Thyroid gland (tissue), 4 donors: Measurements from ENCODE around the gene SLC31A1. TPM values are rescaled to one million over a fixed set of nuclear protein-coding genes. Genes with fewer than 3 reads are reported as not detected.
"Not testable (repeated sequence)": the region's sequence is repeated elsewhere in the genome, so short reads cannot be mapped to it uniquely, and the experiment has no call there.

ENCODE experiments used
- DNase-seq, 2 donors: peaks; one replicate each; pipeline ENCODE4 v3.0.0-alpha.2; 2019
- H3K27ac ChIP-seq, 3 donors: fragments of 200-600 bp; sonication (generic); 1 replicate in 2 of 3; 2 replicates in 1 of 3; pipeline ENCODE4 v1.5.1; 2016 to 2019; ENCODE audit warnings: mild to moderate bottlenecking in 1 of 3, moderate library complexity in 1 of 3
- H3K27me3 ChIP-seq: fragments of 200-600 bp; sonication (generic); one replicate; pipeline ENCODE4 v1.5.1; 2019
- H3K36me3 ChIP-seq, 2 donors: fragments of 200-600 bp; sonication (generic); one replicate each; pipeline ENCODE4 v1.5.1; 2016 to 2019
- H3K4me1 ChIP-seq, 2 donors: fragments of 200-600 bp; sonication (generic); one replicate each; pipeline ENCODE4 v1.5.1; 2017 to 2019
- H3K4me3 ChIP-seq, 3 donors: fragments of 200-600 bp; sonication (generic); replicated peaks in 1 of 3; 1 replicate in 2 of 3; 2 replicates in 1 of 3; pipeline ENCODE4 v1.5.1; 2016; ENCODE audit warnings: mild to moderate bottlenecking in 1 of 3
- H3K9me3 ChIP-seq: fragments of 200-600 bp; sonication (generic); one replicate; pipeline ENCODE4 v1.5.1; 2017
- CTCF ChIP-seq, 6 experiments: fragments of 200-600 bp in 3 of 6; fragments of 450-650 bp in 3 of 6; sonication (generic) in 3 of 6; IDR thresholded peaks; one replicate each; pipeline ENCODE4 v1.5.1; 2016 to 2019; ENCODE audit warnings: antibody characterized with exemption in 6 of 6, mild to moderate bottlenecking in 2 of 6, inconsistent platforms in 1 of 6, moderate library complexity in 1 of 6
- POLR2A ChIP-seq, 2 donors: fragments of 450-650 bp; IDR thresholded peaks; one replicate each; pipeline ENCODE4 v1.6.1; 2017; ENCODE audit warnings: antibody characterized with exemption in 2 of 2, mild to moderate bottlenecking in 2 of 2, moderate library complexity in 1 of 2
- WGBS, 2 donors: methylation state at CpG; one replicate each; pipeline ENCODE4 v1.1.5; 2017; 5-methylcytosine and 5-hydroxymethylcytosine counted together
- intact Hi-C: fragments of 100-400 bp; cut with DNase I; formaldehyde crosslinking; loops from one replicate; pipeline ENCODE4 v1.15.1; 2023
- total RNA-seq, 4 donors: library from RNA; depleted of rRNA; stranded (reverse); fragments of >200 nt; gene quantifications; one replicate each; pipeline ENCODE4 v1.2.3, GENCODE V29; 2016

SLC31A1 gene
- total RNA-seq, 4 donors from 2014 or later = 12.0 to 21.6 (median 19.5) TPM

- no peak for DNase-seq
- TF ChIP-seq POLR2A (IDR thresholded peaks at IDR 0.05) (no peak), CTCF (IDR thresholded peaks at IDR 0.05) (no peak)
- Histone ChIP-seq H3K4me1 (no peaks in the 10 kb centered on the region), H3K27me3 (no peaks in the 10 kb centered on the region), H3K4me3 (no peak overlapping the region), H3K36me3 (no peaks in the 10 kb centered on the region), H3K27ac (no peak overlapping the region), H3K9me3 (no peaks in the 10 kb centered on the region)
- 89 to 92% methylated on average over 6 of the region's 6 CpGs for WGBS, 2 donors
- intact Hi-C loops = no loop called here
Measured at GRCh38 chr9:113246928-113247327, 25.6 kb downstream of the SLC31A1 start.

GRCh38 chr9:113247640-113248039, 26.3 kb downstream of the SLC31A1 start:
- intact Hi-C loops = no loop called here
- DNase-seq = no peak
- no peaks in the 10 kb centered on the region for H3K27me3 ChIP-seq
- H3K9me3 ChIP-seq = no peaks in the 10 kb centered on the region
- no peaks in the 10 kb centered on the region for H3K4me1 ChIP-seq
- TF ChIP-seq POLR2A (IDR thresholded peaks at IDR 0.05) (no peak), CTCF (IDR thresholded peaks at IDR 0.05) (no peak)
- no peak overlapping the region for H3K27ac ChIP-seq
- no peak overlapping the region for H3K4me3 ChIP-seq
- H3K36me3 ChIP-seq = no peaks in the 10 kb centered on the region

GRCh38 chr9:113249661-113250060, 28.3 kb downstream of the SLC31A1 start:
- H3K27me3 ChIP-seq, H3K4me3 ChIP-seq, H3K27ac ChIP-seq, H3K36me3 ChIP-seq, intact Hi-C loops, H3K4me1 ChIP-seq, DNase-seq, H3K9me3 ChIP-seq: not testable (repeated sequence)
- WGBS, 2 donors = 98 to 100% methylated on average over 2 of the region's 2 CpGs

GRCh38 chr9:113250807-113251206, 29.5 kb downstream of the SLC31A1 start:
- intact Hi-C loops = no loop called here

GRCh38 chr9:113254991-113255390, 33.6 kb downstream of the SLC31A1 start:
- H3K9me3 ChIP-seq = no peaks in the 10 kb centered on the region
- H3K27me3 ChIP-seq = no peaks in the 10 kb centered on the region
- no peak overlapping the region for H3K27ac ChIP-seq
- H3K4me3 ChIP-seq = no peak overlapping the region
- no peak for TF ChIP-seq POLR2A (IDR thresholded peaks at IDR 0.05)
- TF ChIP-seq CTCF (IDR thresholded peaks at IDR 0.05) = no peak
- intact Hi-C loops = no loop called here
- H3K4me1 ChIP-seq = no peaks in the 10 kb centered on the region
- DNase-seq = no peak
- 94 to 97% methylated on average over 1 of the region's 1 CpG for WGBS, 2 donors
- H3K36me3 ChIP-seq = peaks cover 4 to 5% of the 10 kb centered on the region in 2 donors

More at GRCh38 chr9:113250807-113251206, 29.5 kb downstream of the SLC31A1 start:
- no peaks in the 10 kb centered on the region for H3K9me3 ChIP-seq
- no peak overlapping the region for H3K27ac ChIP-seq
- DNase-seq = no peak
- no peaks in the 10 kb centered on the region for H3K36me3 ChIP-seq
- TF ChIP-seq POLR2A (IDR thresholded peaks at IDR 0.05) = no peak
- no peak for TF ChIP-seq CTCF (IDR thresholded peaks at IDR 0.05)
- whole genome bisulfite sequencing, 2 donors = 91 to 93% methylated on average over 2 of the region's 2 CpGs
- H3K4me1 ChIP-seq = no peaks in the 10 kb centered on the region
- no peaks in the 10 kb centered on the region for H3K27me3 ChIP-seq
- H3K4me3 ChIP-seq = no peak overlapping the region

- no peaks in the 10 kb centered on the region for H3K9me3 ChIP-seq
- 93% methylated on average over 6 of the region's 6 CpGs for WGBS, 2 donors
- no peaks in the 10 kb centered on the region for H3K4me1 ChIP-seq
- intact Hi-C loops = no loop called here
- H3K27me3 ChIP-seq = no peaks in the 10 kb centered on the region
- TF ChIP-seq CTCF (IDR thresholded peaks at IDR 0.05) (no peak), POLR2A (IDR thresholded peaks at IDR 0.05) (no peak)
- no peak overlapping the region for H3K4me3 ChIP-seq
- peaks cover 7 to 8% of the 10 kb centered on the region in 2 donors for H3K36me3 ChIP-seq
- no peak for DNase-seq
- H3K27ac ChIP-seq = no peak overlapping the region
Measured at GRCh38 chr9:113255438-113255837, 34.1 kb downstream of the SLC31A1 start.
